Endothelial cell of umbilical vein (primary cell): Measurements from ENCODE around the gene CST8. TPM values are rescaled to one million over a fixed set of nuclear protein-coding genes. Genes with fewer than 3 reads are reported as not detected.

Experiments
- BruUV-seq: library from RNA; stranded (reverse); fragments of 400-500 nt; replicated peaks from 2 replicates; lab custom pipeline; 2021; lab: Mats Ljungman, UMichigan
- CTCF ChIA-PET: fragments of 300-600, 350-600 bp; sonication (Branson Sonifier 250); formaldehyde crosslinking; loops from one replicate; lab custom pipeline; 2021; ENCODE audit warnings: antibody characterized with exemption, inconsistent platforms; lab: Charles Lee
- POLR2A ChIA-PET: fragments of 300-600, 350-600 bp; sonication (Branson Sonifier 250); formaldehyde crosslinking; loops from one replicate; lab custom pipeline; 2021; ENCODE audit warnings: antibody characterized with exemption, inconsistent platforms; lab: Charles Lee
- DNase-seq: peaks from one replicate; pipeline ENCODE4 v3.0.0-alpha.2; 2011; ENCODE audit warnings: low read depth, low spot score
- FAIRE-seq: peaks from 2 replicates; lab custom pipeline; 2011; peaks lifted over from hg19 to GRCh38; lab: Jason Lieb, UNC
- H2AFZ ChIP-seq: 2 replicates; pipeline ENCODE4 v1.6.0; 2012; ENCODE audit warnings: low read depth, low read length, control low read depth, inconsistent platforms
- H3K27ac ChIP-seq: 2 replicates; pipeline ENCODE4 v1.5.1; 2011; ENCODE audit warnings: low read depth, mild to moderate bottlenecking, control low read depth, low read length, moderate library complexity; ENCODE audit not compliant: insufficient read depth
- H3K27me3 ChIP-seq, 2 experiments: 2 replicates each; pipeline versions ENCODE4 v1.6.0 to v1.6.1; 2011; ENCODE audit warnings: low read length in 2 of 2, mixed read lengths in 1 of 2; ENCODE audit not compliant: control insufficient read depth in 2 of 2, insufficient read depth in 2 of 2
- H3K36me3 ChIP-seq, 2 experiments: 2 replicates in 1 of 2; 3 replicates in 1 of 2; pipeline ENCODE4 v1.5.1; 2011; ENCODE audit warnings: low read length in 2 of 2, mild to moderate bottlenecking in 1 of 2, moderate library complexity in 1 of 2; ENCODE audit not compliant: control insufficient read depth in 2 of 2, insufficient read depth in 2 of 2; ENCODE audit errors: extremely low read depth in 1 of 2
- H3K4me1 ChIP-seq: 3 replicates; pipeline ENCODE4 v1.5.1; 2011; ENCODE audit warnings: mild to moderate bottlenecking, low read length; ENCODE audit not compliant: control insufficient read depth, insufficient read depth; ENCODE audit errors: extremely low read depth
- H3K4me2 ChIP-seq: 2 replicates; pipeline ENCODE4 v1.6.1; 2011; ENCODE audit warnings: low read length, control low read depth, mixed read lengths; ENCODE audit not compliant: insufficient read depth
- H3K4me3 ChIP-seq, 3 experiments: fragments of 200-600 bp in 1 of 3; sonication (generic), shearing (Covaris generic) in 1 of 3; replicated peaks in 1 of 3; 2 replicates each; pipeline ENCODE4 v1.5.1; 2011 to 2016; ENCODE audit warnings: control low read depth in 3 of 3, low read length in 3 of 3, mild to moderate bottlenecking in 2 of 3, inconsistent platforms in 1 of 3, low read depth in 1 of 3, moderate library complexity in 1 of 3; ENCODE audit not compliant: insufficient read depth in 1 of 3
- H3K79me2 ChIP-seq: 2 replicates; pipeline ENCODE4 v1.6.0; 2012; ENCODE audit warnings: low read length, inconsistent platforms; ENCODE audit not compliant: control insufficient read depth, insufficient read depth
- H3K9ac ChIP-seq: replicated peaks from 2 replicates; pipeline ENCODE3; 2011; ENCODE audit warnings: low read length, control low read depth; ENCODE audit not compliant: insufficient read depth; ENCODE audit errors: extremely low read depth
- H3K9me1 ChIP-seq: replicated peaks from 3 replicates; pipeline ENCODE4 v1.6.0; 2011; ENCODE audit warnings: mild to moderate bottlenecking, low read length; ENCODE audit not compliant: control insufficient read depth, insufficient read depth; ENCODE audit errors: extremely low read depth
- H3K9me3 ChIP-seq: replicated peaks from 2 replicates; pipeline ENCODE4 v1.5.1; 2012; ENCODE audit warnings: low read length, inconsistent platforms; ENCODE audit not compliant: control insufficient read depth, insufficient read depth
- H4K20me1 ChIP-seq: replicated peaks from 2 replicates; pipeline ENCODE3; 2011; ENCODE audit warnings: mild to moderate bottlenecking, low read length; ENCODE audit not compliant: control insufficient read depth, insufficient read depth; ENCODE audit errors: extremely low read depth
- EZH2 ChIP-seq: IDR thresholded peaks from 2 replicates; pipeline ENCODE4 v1.6.1; 2012; ENCODE audit warnings: borderline replicate concordance, low read depth, mild to moderate bottlenecking, moderate library complexity, low read length, inconsistent platforms; ENCODE audit not compliant: severe bottlenecking
- FOS ChIP-seq: IDR thresholded peaks from 2 replicates; pipeline ENCODE4 v1.6.1; 2011; ENCODE audit warnings: mild to moderate bottlenecking, low read length, moderate library complexity, borderline replicate concordance; ENCODE audit not compliant: insufficient read depth
- GATA2 ChIP-seq: IDR thresholded peaks from 2 replicates; pipeline ENCODE4 v1.7.0; 2011; ENCODE audit warnings: low read depth, mild to moderate bottlenecking, moderate library complexity, mixed read lengths, low read length; ENCODE audit not compliant: insufficient read length, insufficient read depth
- JUN ChIP-seq: IDR thresholded peaks from 2 replicates; pipeline ENCODE4 v1.6.1; 2011; ENCODE audit warnings: borderline replicate concordance, low read depth; ENCODE audit not compliant: insufficient read length, insufficient read depth
- MYC ChIP-seq: IDR thresholded peaks from one replicate; pipeline ENCODE4 v1.6.1; 2011; ENCODE audit warnings: mild to moderate bottlenecking, low read depth, low read length
- POLR2A ChIP-seq: IDR thresholded peaks from 2 replicates; pipeline ENCODE4 v1.6.1; 2012; ENCODE audit warnings: low read depth, mild to moderate bottlenecking, control low read depth, low read length
- POLR2AphosphoS5 ChIP-seq: IDR thresholded peaks from 2 replicates; pipeline ENCODE4 v1.6.1; 2012; ENCODE audit warnings: low read depth, mild to moderate bottlenecking, control low read depth, low read length, moderate library complexity; ENCODE audit not compliant: insufficient read depth
- dilution Hi-C: fragments of 300-500 bp; cut with MboI; formaldehyde crosslinking; loops from one replicate; pipeline ENCODE4 v1.15.0; 2019; ENCODE audit warnings: low sequenced_read_pairs; ENCODE audit not compliant: extremely low pct_ligation_motif_present
- intact Hi-C: fragments of 100-400 bp; cut with micrococcal nuclease; formaldehyde crosslinking; loops from one replicate; pipeline ENCODE4 v1.10.0; 2022
- polyA plus RNA-seq, 4 experiments: library from polyadenylated mRNA; depleted of rRNA in 3 of 4; stranded (reverse) in 3 of 4; unstranded in 1 of 4; fragments of >200 nt; gene quantifications; 2 replicates each; pipeline versions ENCODE4 v1.2.1 to v1.2.3, GENCODE V29; 2011 to 2012; ENCODE audit warnings: missing spikeins in 1 of 4
- total RNA-seq: library from RNA; stranded (reverse); gene quantifications from 2 replicates; pipeline ENCODE4 v1.2.3, GENCODE V29; 2021
- TF ChIP-seq, protein P1 (sequence below): IDR thresholded peaks from 2 replicates; pipeline ENCODE4 v1.6.1; 2011; ENCODE audit not compliant: insufficient read depth, insufficient read length
- TF ChIP-seq, protein P2 (sequence below), 2 donors: IDR thresholded peaks; 1 replicate in 1 of 2; 2 replicates in 1 of 2; pipeline ENCODE4 v1.5.1; 2011; ENCODE audit warnings: low read length in 2 of 2, mild to moderate bottlenecking in 2 of 2, moderate library complexity in 2 of 2, control low read depth in 1 of 2, inconsistent platforms in 1 of 2, low read depth in 1 of 2; ENCODE audit not compliant: insufficient read depth in 1 of 2; ENCODE audit errors: extremely low read depth in 1 of 2

The CST8 gene
- total and polyA plus RNA-seq, 2 donors (not counting 3 experiments of a cell fraction or from before 2014, with no cell fraction given): not detected

DNA sequence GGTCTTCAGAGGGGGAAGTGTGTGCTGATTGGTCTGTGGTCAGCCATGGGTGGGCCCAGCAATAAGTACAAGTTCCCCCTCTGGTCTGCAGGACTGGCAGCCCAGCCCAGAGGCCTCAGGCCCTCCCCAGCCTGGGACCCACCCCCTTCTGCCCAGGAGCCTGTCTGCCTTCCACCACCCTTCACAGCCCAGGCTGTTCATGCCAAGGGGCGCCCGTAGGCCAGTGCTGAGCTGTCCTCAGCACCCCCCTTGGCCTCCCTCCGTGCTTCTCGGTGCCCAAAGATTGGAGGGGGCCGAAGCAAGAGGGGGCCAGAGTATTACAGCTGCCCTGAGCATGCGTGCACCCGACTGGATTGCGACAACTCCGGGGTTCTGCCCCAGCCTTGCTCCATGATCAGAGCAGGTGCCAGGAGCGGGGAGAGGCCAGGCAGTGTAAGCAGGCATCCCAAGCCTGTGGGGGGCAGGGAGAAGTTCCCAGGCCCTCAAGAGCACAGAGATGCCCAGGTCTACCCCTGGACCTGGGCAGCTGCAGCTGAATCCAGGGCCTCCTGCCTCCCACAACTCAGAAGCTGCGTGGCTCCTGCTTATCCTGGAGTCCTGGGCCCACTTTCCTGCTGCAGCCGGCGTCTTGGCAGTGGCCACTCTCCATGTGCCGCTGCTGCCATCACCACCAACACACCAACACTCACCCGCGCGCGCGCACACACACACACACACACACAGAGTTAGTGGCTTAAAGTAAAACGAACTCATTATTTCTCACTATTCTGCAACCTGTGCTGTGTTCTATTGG lies 44.1 kb downstream of the CST8 start:
- no peaks in the 10 kb centered on the region for H3K4me1 ChIP-seq
- CTCF ChIA-PET: no interaction called here
- no peak for FAIRE-seq
- H3K27me3 ChIP-seq: no peaks in the 10 kb centered on the region
- POLR2A ChIA-PET: no interaction called here
- no peak overlapping the region for H3K27ac ChIP-seq
- H3K9me1 ChIP-seq: no peaks in the 10 kb centered on the region
- BruUV-seq: no TSS peak
- dilution Hi-C loops: no loop called here
- intact Hi-C loops: no loop called here
- DNase-seq: no peak
- no peak overlapping the region for H3K9ac ChIP-seq
- no peaks in the 10 kb centered on the region for H3K36me3 ChIP-seq
- no peaks in the 10 kb centered on the region for H3K79me2 ChIP-seq
- H2AFZ ChIP-seq: no peak overlapping the region
- no peak overlapping the region for H3K4me3 ChIP-seq
- H3K9me3 ChIP-seq: no peaks in the 10 kb centered on the region
- H3K4me2 ChIP-seq: no peak overlapping the region
- H4K20me1 ChIP-seq: no peaks in the 10 kb centered on the region
- no peak for TF ChIP-seq GATA2
- TF ChIP-seq JUN: no peak
- TF ChIP-seq, protein P1, sequence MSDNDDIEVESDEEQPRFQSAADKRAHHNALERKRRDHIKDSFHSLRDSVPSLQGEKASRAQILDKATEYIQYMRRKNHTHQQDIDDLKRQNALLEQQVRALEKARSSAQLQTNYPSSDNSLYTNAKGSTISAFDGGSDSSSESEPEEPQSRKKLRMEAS: no peak
- no peak for TF ChIP-seq POLR2A
- TF ChIP-seq, protein P2, sequence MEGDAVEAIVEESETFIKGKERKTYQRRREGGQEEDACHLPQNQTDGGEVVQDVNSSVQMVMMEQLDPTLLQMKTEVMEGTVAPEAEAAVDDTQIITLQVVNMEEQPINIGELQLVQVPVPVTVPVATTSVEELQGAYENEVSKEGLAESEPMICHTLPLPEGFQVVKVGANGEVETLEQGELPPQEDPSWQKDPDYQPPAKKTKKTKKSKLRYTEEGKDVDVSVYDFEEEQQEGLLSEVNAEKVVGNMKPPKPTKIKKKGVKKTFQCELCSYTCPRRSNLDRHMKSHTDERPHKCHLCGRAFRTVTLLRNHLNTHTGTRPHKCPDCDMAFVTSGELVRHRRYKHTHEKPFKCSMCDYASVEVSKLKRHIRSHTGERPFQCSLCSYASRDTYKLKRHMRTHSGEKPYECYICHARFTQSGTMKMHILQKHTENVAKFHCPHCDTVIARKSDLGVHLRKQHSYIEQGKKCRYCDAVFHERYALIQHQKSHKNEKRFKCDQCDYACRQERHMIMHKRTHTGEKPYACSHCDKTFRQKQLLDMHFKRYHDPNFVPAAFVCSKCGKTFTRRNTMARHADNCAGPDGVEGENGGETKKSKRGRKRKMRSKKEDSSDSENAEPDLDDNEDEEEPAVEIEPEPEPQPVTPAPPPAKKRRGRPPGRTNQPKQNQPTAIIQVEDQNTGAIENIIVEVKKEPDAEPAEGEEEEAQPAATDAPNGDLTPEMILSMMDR (IDR thresholded peaks at IDR 0.05; ENCODE audit: extremely low read depth in 1 of 2, insufficient read depth in 1 of 2, low read depth in 1 of 2, low read length in 2 of 2): no peak
- TF ChIP-seq MYC: no peak
- no peak for TF ChIP-seq FOS
- TF ChIP-seq POLR2AphosphoS5: no peak
- no peak for TF ChIP-seq EZH2
